H7 (cell line): ENCODE results near the gene THSD4. TPM values are rescaled to one million over a fixed set of nuclear protein-coding genes. Genes with fewer than 3 reads are reported as not detected.
A peak's percentile ranks its signal among the peaks of the same experiment; 100 is the strongest.

Experiments
- DNase-seq: peaks from one replicate; pipeline ENCODE4 v3.0.0; 2012
- H3K27me3 ChIP-seq: 2 replicates; pipeline ENCODE4 v1.6.0; 2011; ENCODE audit warnings: mild to moderate bottlenecking, low read length; ENCODE audit not compliant: control insufficient read depth, insufficient read depth
- H3K36me3 ChIP-seq: replicated peaks from 2 replicates; pipeline ENCODE4 v1.5.1; 2011; ENCODE audit warnings: low read length; ENCODE audit not compliant: control insufficient read depth, insufficient read depth
- H3K4me3 ChIP-seq: 2 replicates; pipeline ENCODE4 v1.5.1; 2011; ENCODE audit warnings: low read depth, mild to moderate bottlenecking, control low read depth, low read length, moderate library complexity; ENCODE audit not compliant: insufficient read depth
- total RNA-seq: library from RNA; depleted of rRNA; stranded (reverse); fragments of >200 nt; shearing (Covaris generic); gene quantifications from 2 replicates; pipeline ENCODE4 v1.2.3, GENCODE V29; 2014

Gene THSD4
- total RNA-seq, 1 experiment from 2014 or later = 3.9 TPM

GRCh38 chr15:71331173-71331572 is 215.9 kb downstream of the THSD4 start:
- Histone ChIP-seq H3K36me3 (no peaks in the 10 kb centered on the region), H3K27me3 (no peaks in the 10 kb centered on the region), H3K4me3 (no peak overlapping the region)
- no peak for DNase-seq

GRCh38 chr15:71332431-71333004 is 217.2 kb downstream of the THSD4 start:
- H3K4me3 ChIP-seq = no peak overlapping the region
- no peak for DNase-seq
- no peaks in the 10 kb centered on the region for H3K27me3 ChIP-seq
- H3K36me3 ChIP-seq = no peaks in the 10 kb centered on the region

- DNase-seq = no peak
- no peaks in the 10 kb centered on the region for H3K36me3 ChIP-seq
- H3K27me3 ChIP-seq = no peaks in the 10 kb centered on the region
- no peak overlapping the region for H3K4me3 ChIP-seq
Measured at GRCh38 chr15:71333136-71333700, 217.9 kb downstream of the THSD4 start.

GRCh38 chr15:71333839-71334238 is 218.6 kb downstream of the THSD4 start:
- Histone ChIP-seq H3K27me3 (no peaks in the 10 kb centered on the region), H3K36me3 (no peaks in the 10 kb centered on the region), H3K4me3 (no peak overlapping the region)
- no peak for DNase-seq

GRCh38 chr15:71334434-71334833 is 219.2 kb downstream of the THSD4 start:
- DNase-seq = no peak
- no peaks in the 10 kb centered on the region for H3K27me3 ChIP-seq
- H3K4me3 ChIP-seq = no peak overlapping the region
- H3K36me3 ChIP-seq = no peaks in the 10 kb centered on the region

GRCh38 chr15:71334873-71335272 is 219.6 kb downstream of the THSD4 start:
- DNase-seq = no peak

GRCh38 chr15:71335591-71335990 is 220.3 kb downstream of the THSD4 start:
- no peak for DNase-seq
- H3K27me3 ChIP-seq = no peaks in the 10 kb centered on the region
- H3K4me3 ChIP-seq = no peak overlapping the region
- no peaks in the 10 kb centered on the region for H3K36me3 ChIP-seq

More at GRCh38 chr15:71334873-71335272, 219.6 kb downstream of the THSD4 start:
- Histone ChIP-seq H3K4me3 (no peak overlapping the region), H3K27me3 (no peaks in the 10 kb centered on the region), H3K36me3 (no peaks in the 10 kb centered on the region)

- Histone ChIP-seq H3K36me3 (no peaks in the 10 kb centered on the region), H3K27me3 (no peaks in the 10 kb centered on the region), H3K4me3 (no peak overlapping the region)
- no peak for DNase-seq
Measured at GRCh38 chr15:71336671-71337070, 221.4 kb downstream of the THSD4 start.

GRCh38 chr15:71337197-71337845 is 222.1 kb downstream of the THSD4 start:
- Histone ChIP-seq H3K4me3 (no peak overlapping the region), H3K36me3 (no peaks in the 10 kb centered on the region), H3K27me3 (no peaks in the 10 kb centered on the region)
- peak; percentile 45 for DNase-seq

- no peaks in the 10 kb centered on the region for H3K36me3 ChIP-seq
- DNase-seq = no peak
- H3K4me3 ChIP-seq = no peak overlapping the region
- no peaks in the 10 kb centered on the region for H3K27me3 ChIP-seq
Measured at GRCh38 chr15:71338265-71338664, 223.0 kb downstream of the THSD4 start.

GRCh38 chr15:71338827-71339542 is 223.7 kb downstream of the THSD4 start:
- H3K36me3 ChIP-seq = no peaks in the 10 kb centered on the region
- no peak for DNase-seq
- no peaks in the 10 kb centered on the region for H3K27me3 ChIP-seq
- H3K4me3 ChIP-seq = no peak overlapping the region

- Histone ChIP-seq H3K36me3 (no peaks in the 10 kb centered on the region), H3K4me3 (no peak overlapping the region), H3K27me3 (no peaks in the 10 kb centered on the region)
- DNase-seq = no peak
Measured at GRCh38 chr15:71341811-71342550, 226.7 kb downstream of the THSD4 start.

- no peak overlapping the region for H3K4me3 ChIP-seq
- no peaks in the 10 kb centered on the region for H3K36me3 ChIP-seq
- H3K27me3 ChIP-seq = no peaks in the 10 kb centered on the region
- DNase-seq = no peak
Measured at GRCh38 chr15:71342658-71343057, 227.4 kb downstream of the THSD4 start.

GRCh38 chr15:71344316-71344715 is 229.0 kb downstream of the THSD4 start:
- DNase-seq = no peak
- no peak overlapping the region for H3K4me3 ChIP-seq
- no peaks in the 10 kb centered on the region for H3K36me3 ChIP-seq
- no peaks in the 10 kb centered on the region for H3K27me3 ChIP-seq
